Neuronal stem cell (in vitro differentiated cells): ENCODE measurements around the gene KIF16B.
"Not testable (repeated sequence)": the region's sequence is repeated elsewhere in the genome, so short reads cannot be mapped to it uniquely, and the experiment has no call there.

Source experiments
- DNase-seq: peaks from one replicate; pipeline ENCODE4 v3.0.0-alpha.2; 2013; ENCODE audit warnings: low spot score
- H2AFZ ChIP-seq: one replicate; pipeline ENCODE4 v1.6.1; 2013; ENCODE audit warnings: mild to moderate bottlenecking, low read length, inconsistent platforms
- H2AK5ac ChIP-seq: 2 replicates; pipeline ENCODE4 v1.6.1; 2013; ENCODE audit warnings: low read depth, mild to moderate bottlenecking, inconsistent platforms, low read length, moderate library complexity, mixed read lengths
- H2BK120ac ChIP-seq: 2 replicates; pipeline ENCODE4 v1.6.1; 2013; ENCODE audit warnings: low read depth, mild to moderate bottlenecking, inconsistent platforms, low read length, moderate library complexity, mixed read lengths
- H2BK12ac ChIP-seq: one replicate; pipeline ENCODE4 v1.6.1; 2013; ENCODE audit warnings: low read length, inconsistent platforms
- H2BK15ac ChIP-seq: 2 replicates; pipeline ENCODE4 v1.6.1; 2013; ENCODE audit warnings: mild to moderate bottlenecking, low read length, inconsistent platforms, mixed read lengths
- H2BK5ac ChIP-seq: one replicate; pipeline ENCODE4 v1.6.1; 2013; ENCODE audit warnings: inconsistent platforms, mild to moderate bottlenecking, low read length, moderate library complexity
- H3K14ac ChIP-seq: one replicate; pipeline ENCODE4 v1.6.1; 2013; ENCODE audit warnings: low read length, inconsistent platforms
- H3K18ac ChIP-seq: 2 replicates; pipeline ENCODE4 v1.6.1; 2013; ENCODE audit warnings: low read length, inconsistent platforms
- H3K23ac ChIP-seq: 2 replicates; pipeline ENCODE4 v1.6.1; 2013; ENCODE audit warnings: low read depth, mild to moderate bottlenecking, mixed read lengths, low read length, inconsistent platforms; ENCODE audit not compliant: poor library complexity
- H3K27ac ChIP-seq: replicated peaks from 3 replicates; pipeline ENCODE4 v1.5.1; 2013; ENCODE audit warnings: low read length, inconsistent platforms
- H3K27me3 ChIP-seq, 3 experiments: 2 replicates each; pipeline ENCODE4 v1.6.1; 2013; ENCODE audit warnings: low read length in 3 of 3, mild to moderate bottlenecking in 2 of 3, inconsistent platforms in 1 of 3, low read depth in 1 of 3, mixed read lengths in 1 of 3, moderate library complexity in 1 of 3; ENCODE audit not compliant: control insufficient read depth in 3 of 3, insufficient read depth in 3 of 3
- H3K36me3 ChIP-seq, 2 donors: replicated peaks in 1 of 2; 2 replicates each; pipeline ENCODE4 v1.6.1; 2013; ENCODE audit warnings: low read length in 2 of 2; ENCODE audit not compliant: control insufficient read depth in 2 of 2, insufficient read depth in 2 of 2
- H3K4ac ChIP-seq: 2 replicates; pipeline ENCODE4 v1.6.1; 2013; ENCODE audit warnings: inconsistent platforms, mild to moderate bottlenecking, low read length, moderate library complexity
- H3K4me1 ChIP-seq, 2 donors: 1 replicate in 1 of 2; 2 replicates in 1 of 2; pipeline ENCODE4 v1.6.1; 2013; ENCODE audit warnings: low read length in 2 of 2, low read depth in 1 of 2; ENCODE audit not compliant: control insufficient read depth in 2 of 2, insufficient read depth in 1 of 2
- H3K4me2 ChIP-seq: one replicate; pipeline ENCODE4 v1.6.1; 2013; ENCODE audit warnings: mild to moderate bottlenecking, low read length, inconsistent platforms; ENCODE audit not compliant: insufficient read depth, poor library complexity, severe bottlenecking
- H3K4me3 ChIP-seq, 2 donors: 2 replicates each; pipeline ENCODE4 v1.5.1; 2013; ENCODE audit warnings: low read length in 2 of 2, mild to moderate bottlenecking in 2 of 2, inconsistent platforms in 1 of 2, moderate library complexity in 1 of 2
- H3K79me1 ChIP-seq: one replicate; pipeline ENCODE4 v1.6.1; 2013; ENCODE audit warnings: low read depth, mild to moderate bottlenecking, inconsistent platforms, low read length, moderate library complexity
- H3K9ac ChIP-seq: one replicate; pipeline ENCODE4 v1.6.1; 2013; ENCODE audit warnings: mild to moderate bottlenecking, low read depth, low read length, inconsistent platforms; ENCODE audit not compliant: poor library complexity
- H3K9me3 ChIP-seq, 2 donors: replicated peaks in 1 of 2; 2 replicates each; pipeline versions ENCODE3 to v1.6.1; 2013; ENCODE audit warnings: low read length in 2 of 2, mild to moderate bottlenecking in 2 of 2, inconsistent platforms in 1 of 2, low read depth in 1 of 2, mixed read lengths in 1 of 2, moderate library complexity in 1 of 2; ENCODE audit not compliant: control insufficient read depth in 2 of 2, insufficient read depth in 1 of 2
- H4K8ac ChIP-seq: one replicate; pipeline ENCODE4 v1.6.1; 2013; ENCODE audit warnings: low read depth, mild to moderate bottlenecking, inconsistent platforms, low read length, moderate library complexity
- H4K91ac ChIP-seq: one replicate; pipeline ENCODE4 v1.6.1; 2013; ENCODE audit warnings: low read length, low read depth, mild to moderate bottlenecking, inconsistent platforms; ENCODE audit not compliant: poor library complexity
- WGBS, 2 donors: extraction: QIAGEN DNeasy Blood & Tissue Kit; methylation state at CpG; one replicate each; pipeline ENCODE4 v1.1.7; 2013; ENCODE audit warnings: missing lambda C conversion rate in 2 of 2, mixed read lengths in 1 of 2; ENCODE audit not compliant: insufficient read length in 2 of 2, insufficient replicate concordance in 1 of 2; ENCODE audit errors: extremely low coverage in 2 of 2; 5-methylcytosine and 5-hydroxymethylcytosine counted together

Gene KIF16B

DNA sequence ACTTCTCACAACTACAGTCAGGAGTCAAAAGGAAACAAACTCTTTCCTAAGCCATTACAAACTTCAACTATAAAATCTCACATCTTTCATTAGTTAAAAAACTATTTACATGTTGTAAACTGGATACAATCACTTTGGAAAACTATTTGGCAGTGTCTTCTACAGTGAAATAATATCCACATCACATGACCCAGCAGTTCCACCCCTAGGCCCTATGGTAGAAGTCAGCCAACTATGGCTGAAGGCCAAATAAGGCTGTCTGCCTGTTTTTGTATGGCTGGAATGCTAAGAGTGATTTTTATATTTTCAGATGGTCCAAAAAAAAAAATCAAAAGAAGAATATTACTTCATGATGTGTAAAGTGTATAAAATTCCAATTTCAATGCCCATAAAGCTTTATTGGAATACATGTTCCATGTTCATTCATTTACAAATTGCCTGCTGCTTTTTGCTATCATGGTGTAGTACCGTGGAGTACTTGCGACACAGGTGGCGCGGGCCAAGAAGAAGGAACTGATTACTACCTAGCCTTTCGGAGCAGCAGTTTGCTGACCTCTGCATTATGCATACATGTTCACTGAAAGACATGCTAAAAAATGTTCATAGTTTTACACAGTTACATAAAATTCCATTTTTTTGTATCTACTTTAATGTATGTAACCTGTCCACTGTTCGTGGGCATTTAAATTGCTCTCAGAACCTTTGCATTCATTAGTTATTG is 129.0 kb downstream of the KIF16B start:
- Histone ChIP-seq H3K14ac (no peak overlapping the region), H3K79me1 (no peaks in the 10 kb centered on the region), H2BK5ac (no peak overlapping the region), H3K27me3 (no peaks in the 10 kb centered on the region), H3K4me1 (peaks cover 0 to 2% of the 10 kb centered on the region in 2 donors), H4K8ac (no peak overlapping the region), H3K27ac (no peak overlapping the region), H2AK5ac (no peak overlapping the region), H2BK15ac (no peak overlapping the region), H3K9me3 (peaks cover 4 to 6% of the 10 kb centered on the region in 2 donors), H3K23ac (no peak overlapping the region), H3K4me2 (no peak overlapping the region), H3K18ac (no peak overlapping the region), H2BK12ac (no peak overlapping the region), H3K4me3 (no peak overlapping the region), H3K9ac (no peak overlapping the region), H2BK120ac (no peak overlapping the region), H4K91ac (no peak overlapping the region), H2AFZ (no peak overlapping the region), H3K4ac (no peak overlapping the region), H3K36me3 (no peaks in the 10 kb centered on the region)
- no CpG with 5 or more reads among the region's 6 CpGs for WGBS, 2 donors
- no peak for DNase-seq

DNA sequence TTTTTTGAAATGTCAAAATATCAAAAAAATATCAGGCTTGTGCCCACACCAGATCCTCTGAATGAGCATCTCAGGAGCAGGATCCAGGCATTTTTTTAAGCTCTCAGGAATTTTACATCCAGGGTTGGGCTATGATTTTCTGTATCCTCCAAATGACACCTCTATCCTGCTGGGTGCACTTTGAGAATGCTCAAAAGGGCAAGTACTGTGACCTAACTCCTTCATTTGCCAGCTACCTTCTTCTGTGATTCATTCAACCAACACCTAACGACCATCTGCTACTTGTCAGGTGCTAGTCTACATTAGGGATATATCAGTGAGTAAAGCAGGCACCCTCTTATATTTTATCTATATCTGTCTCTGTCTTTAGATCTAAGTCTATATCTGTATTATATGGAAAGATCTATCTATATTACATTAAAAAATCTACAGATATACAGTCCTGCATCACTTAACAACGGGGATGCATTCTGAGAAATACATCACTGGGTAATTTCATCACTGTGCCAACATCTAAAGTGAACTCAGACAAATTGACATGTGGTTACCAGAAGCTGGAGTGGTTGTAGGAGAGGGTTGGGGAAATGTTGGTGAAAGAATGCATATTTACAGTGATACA is 131.6 kb downstream of the KIF16B start:
- Histone ChIP-seq H3K27me3 (no peaks in the 10 kb centered on the region), H3K9me3 (peaks cover 4 to 9% of the 10 kb centered on the region in 2 donors), H3K4me2 (no peak overlapping the region), H4K91ac (no peak overlapping the region), H3K4me1 (peaks cover 0 to 2% of the 10 kb centered on the region in 2 donors), H2BK15ac (no peak overlapping the region), H3K9ac (no peak overlapping the region), H3K4me3 (no peak overlapping the region), H2BK120ac (no peak overlapping the region), H2BK5ac (no peak overlapping the region), H2AK5ac (no peak overlapping the region), H3K23ac (no peak overlapping the region), H3K14ac (no peak overlapping the region), H2AFZ (no peak overlapping the region), H4K8ac (no peak overlapping the region), H3K36me3 (no peaks in the 10 kb centered on the region), H3K4ac (no peak overlapping the region), H3K79me1 (no peaks in the 10 kb centered on the region), H3K18ac (no peak overlapping the region), H2BK12ac (no peak overlapping the region), H3K27ac (no peak overlapping the region)
- no peak for DNase-seq
- WGBS, 2 donors: no CpG with 5 or more reads among the region's 2 CpGs

GRCh38 chr20:16440686-16441085 is 132.6 kb downstream of the KIF16B start:
- Histone ChIP-seq H3K4me3 (no peak overlapping the region), H3K9me3 (peaks cover 4 to 9% of the 10 kb centered on the region in 2 donors), H3K36me3 (no peaks in the 10 kb centered on the region), H2BK15ac (no peak overlapping the region), H2AFZ (no peak overlapping the region), H2BK120ac (no peak overlapping the region), H3K27ac (no peak overlapping the region), H3K4ac (no peak overlapping the region), H3K79me1 (no peaks in the 10 kb centered on the region), H3K18ac (no peak overlapping the region), H3K23ac (no peak overlapping the region), H3K27me3 (no peaks in the 10 kb centered on the region), H4K8ac (no peak overlapping the region), H3K4me2 (no peak overlapping the region), H2AK5ac (no peak overlapping the region), H3K4me1 (peaks cover 0 to 2% of the 10 kb centered on the region in 2 donors), H4K91ac (no peak overlapping the region), H2BK5ac (no peak overlapping the region), H3K9ac (no peak overlapping the region), H3K14ac (no peak overlapping the region), H2BK12ac (no peak overlapping the region)
- no peak for DNase-seq
- no CpG with 5 or more reads among the region's 4 CpGs for WGBS, 2 donors

DNA sequence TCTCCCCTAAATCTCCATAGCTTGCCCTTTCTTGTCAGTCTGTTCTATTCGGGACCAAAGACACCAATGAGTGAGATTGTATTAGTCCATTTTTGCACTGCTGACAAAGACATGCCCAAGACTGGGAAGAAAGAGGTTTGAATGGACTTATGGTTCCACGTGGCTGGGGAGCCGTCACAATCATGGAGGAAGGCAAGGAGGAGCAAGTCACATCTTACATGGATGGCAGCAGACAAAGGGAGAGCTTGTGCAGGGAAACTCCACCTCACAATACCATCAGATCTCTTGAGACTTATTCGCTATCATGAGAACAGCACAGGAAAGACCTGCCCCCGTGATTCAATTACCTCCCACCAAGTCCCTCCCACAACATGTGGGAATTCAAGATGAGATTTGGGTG is 133.7 kb downstream of the KIF16B start:
- H3K18ac ChIP-seq, H3K4me3 ChIP-seq, H2AFZ ChIP-seq, H3K4me1 ChIP-seq, H3K14ac ChIP-seq, H3K27ac ChIP-seq, H2BK120ac ChIP-seq, H2BK12ac ChIP-seq, H3K23ac ChIP-seq, H3K4me2 ChIP-seq, H3K4ac ChIP-seq, H3K79me1 ChIP-seq, H3K9ac ChIP-seq, H3K9me3 ChIP-seq, H3K36me3 ChIP-seq, H3K27me3 ChIP-seq, H2AK5ac ChIP-seq, H4K91ac ChIP-seq, H4K8ac ChIP-seq, H2BK15ac ChIP-seq, DNase-seq, H2BK5ac ChIP-seq: not testable (repeated sequence)
- no CpG with 5 or more reads among the region's 5 CpGs for WGBS, 2 donors
